ENCODE results near the gene TAF10.

The TAF10 gene

GRCh38 chr11:6602096-6602940 lies 9.7 kb downstream of the TAF10 start:
- TF ChIP-seq ELF4 (IDR thresholded peaks at IDR 0.05), result no peak
- DNase-seq (ENCODE audit: extremely low spot score), result no peak
- CTCF ChIA-PET, result no interaction called here
- POLR2A ChIA-PET, result interaction anchor here (0.6 to 3.2 kb wide), 7 partner anchors 8 to 81 kb away, joined by 3 to 18 read pairs (median 4); partner anchors contain the start of genes MRPL17, TAF10 and TPP1

- ChIA-PET CTCF (no interaction called here), POLR2A (no interaction called here)
- no peak for DNase-seq (ENCODE audit: extremely low spot score)
- no peak for TF ChIP-seq SP1 (IDR thresholded peaks at IDR 0.05)
- TF ChIP-seq ARNT (IDR thresholded peaks at IDR 0.05), result no peak
- no peak for TF ChIP-seq FOXA1 (IDR thresholded peaks at IDR 0.05)
- TF ChIP-seq SUZ12 (IDR thresholded peaks at IDR 0.05), result no peak
- TF ChIP-seq ELF4 (IDR thresholded peaks at IDR 0.05), result no peak
- no peak for TF ChIP-seq FOXK2 (IDR thresholded peaks at IDR 0.05)
- TF ChIP-seq L3MBTL2 (conservative IDR thresholded peaks at IDR 0.05), result no peak
- TF ChIP-seq ZNF384 (IDR thresholded peaks at IDR 0.05), result no peak
- no peak for TF ChIP-seq TARDBP (IDR thresholded peaks at IDR 0.05)
- no peak for TF ChIP-seq HDGF (IDR thresholded peaks at IDR 0.05; ENCODE audit: borderline replicate concordance)
- TF ChIP-seq BHLHE40 (IDR thresholded peaks at IDR 0.05; ENCODE audit: borderline replicate concordance), result no peak
- no peak for TF ChIP-seq PKNOX1 (IDR thresholded peaks at IDR 0.05)
- no peak for TF ChIP-seq LEF1 (IDR thresholded peaks at IDR 0.05; ENCODE audit: borderline replicate concordance)
- no peak for TF ChIP-seq NFRKB (IDR thresholded peaks at IDR 0.05)
Observed at GRCh38 chr11:6601041-6601461, 11.0 kb downstream of the TAF10 start.

GRCh38 chr11:6599881-6600390 lies 12.1 kb downstream of the TAF10 start:
- POLR2A ChIA-PET, result no interaction called here
- CTCF ChIA-PET, result no interaction called here
- no peak for DNase-seq (ENCODE audit: extremely low spot score)
- TF ChIP-seq FOXK2 (IDR thresholded peaks at IDR 0.05), result no peak

- no peak for TF ChIP-seq SP1 (IDR thresholded peaks at IDR 0.05)
- TF ChIP-seq ARNT (IDR thresholded peaks at IDR 0.05), result no peak
- no peak for TF ChIP-seq NFRKB (IDR thresholded peaks at IDR 0.05)
- TF ChIP-seq FOXM1 (IDR thresholded peaks at IDR 0.05; ENCODE audit: borderline replicate concordance), result no peak
- no peak for TF ChIP-seq CTBP1 (IDR thresholded peaks at IDR 0.05; ENCODE audit: borderline replicate concordance)
- TF ChIP-seq L3MBTL2 (conservative IDR thresholded peaks at IDR 0.05), result no peak
- ChIA-PET CTCF (no interaction called here), POLR2A (no interaction called here)
- DNase-seq (ENCODE audit: extremely low spot score), result no peak
Observed at GRCh38 chr11:6599449-6599848, 12.6 kb downstream of the TAF10 start.

GRCh38 chr11:6598555-6598954 lies 13.5 kb downstream of the TAF10 start:
- no peak for DNase-seq (ENCODE audit: extremely low spot score)
- TF ChIP-seq PKNOX1 (IDR thresholded peaks at IDR 0.05), result no peak
- no peak for TF ChIP-seq FOXA1 (IDR thresholded peaks at IDR 0.05)
- TF ChIP-seq L3MBTL2 (conservative IDR thresholded peaks at IDR 0.05), result no peak
- no peak for TF ChIP-seq ELF4 (IDR thresholded peaks at IDR 0.05)
- no peak for TF ChIP-seq ZNF384 (IDR thresholded peaks at IDR 0.05)
- ChIA-PET POLR2A (interaction anchor here (0.7 kb wide), 1 partner anchor 13 kb away, joined by 3 read pairs; the partner anchor contains the start of gene TAF10), CTCF (no interaction called here)

- no peak for DNase-seq (ENCODE audit: extremely low spot score)
- CTCF ChIA-PET, result no interaction called here
- POLR2A ChIA-PET, result interaction anchor here (1.1 to 2.5 kb wide), 2 partner anchors 8 to 16 kb away, joined by 3 to 8 read pairs; partner anchors contain the start of gene TAF10
- TF ChIP-seq ELF4 (IDR thresholded peaks at IDR 0.05), result no peak
- TF ChIP-seq L3MBTL2 (conservative IDR thresholded peaks at IDR 0.05), result no peak
- no peak for TF ChIP-seq SUZ12 (IDR thresholded peaks at IDR 0.05)
Observed at GRCh38 chr11:6596239-6596877, 15.7 kb downstream of the TAF10 start.

- POLR2A ChIA-PET, result interaction anchor here (0.7 to 2.5 kb wide), 4 partner anchors 9 to 25 kb away, joined by 3 to 8 read pairs (median 3); partner anchors contain the start of genes TAF10 and TPP1
- no peak for TF ChIP-seq HDGF (IDR thresholded peaks at IDR 0.05; ENCODE audit: borderline replicate concordance)
- TF ChIP-seq ARNT (IDR thresholded peaks at IDR 0.05), result no peak
- no peak for TF ChIP-seq ELF4 (IDR thresholded peaks at IDR 0.05)
- TF ChIP-seq FOXA1 (IDR thresholded peaks at IDR 0.05), result no peak
- no peak for TF ChIP-seq LEF1 (IDR thresholded peaks at IDR 0.05; ENCODE audit: borderline replicate concordance)
- TF ChIP-seq TARDBP (IDR thresholded peaks at IDR 0.05), result no peak
- no peak for TF ChIP-seq NFRKB (IDR thresholded peaks at IDR 0.05)
- TF ChIP-seq PKNOX1 (IDR thresholded peaks at IDR 0.05), result no peak
- no peak for TF ChIP-seq CTBP1 (IDR thresholded peaks at IDR 0.05; ENCODE audit: borderline replicate concordance)
- TF ChIP-seq FOXK2 (IDR thresholded peaks at IDR 0.05), result no peak
- no peak for TF ChIP-seq BHLHE40 (IDR thresholded peaks at IDR 0.05; ENCODE audit: borderline replicate concordance)
- no peak for TF ChIP-seq ZNF384 (IDR thresholded peaks at IDR 0.05)
- no peak for TF ChIP-seq SP1 (IDR thresholded peaks at IDR 0.05)
- TF ChIP-seq FOXM1 (IDR thresholded peaks at IDR 0.05; ENCODE audit: borderline replicate concordance), result no peak
Observed at GRCh38 chr11:6594142-6594768, 17.8 kb downstream of the TAF10 start.

More at GRCh38 chr11:6594142-6594768, 17.8 kb downstream of the TAF10 start:
- CTCF ChIA-PET, result interaction anchor here (1.1 kb wide), 1 partner anchor 74 kb away, joined by 3 read pairs; no protein-coding TSS in a partner anchor
- DNase-seq (ENCODE audit: extremely low spot score), result no peak

Data from HEK293T (cell line).